DOHH2 (cell line): ENCODE results near the gene ELAVL1.
"Not testable (repeated sequence)": the region's sequence is repeated elsewhere in the genome, so short reads cannot be mapped to it uniquely, and the experiment has no call there.

Experiments
- H3F3A ChIP-seq: fragments of 200-600 bp; sonication (generic), shearing (Covaris generic); 2 replicates; pipeline ENCODE4 v1.6.0; 2016; ENCODE audit warnings: antibody characterized with exemption, mild to moderate bottlenecking; ENCODE audit not compliant: control insufficient read depth, insufficient read depth
- H3K27ac ChIP-seq: fragments of 200-600 bp; sonication (generic); 2 replicates; pipeline ENCODE4 v1.5.1; 2014; ENCODE audit warnings: low read depth, mild to moderate bottlenecking, low read length, moderate library complexity
- H3K27me3 ChIP-seq: fragments of 200-600 bp; sonication (generic); 2 replicates; pipeline ENCODE4 v1.6.1; 2014; ENCODE audit warnings: mild to moderate bottlenecking, low read length, mixed read lengths; ENCODE audit not compliant: control insufficient read depth
- H3K36me3 ChIP-seq: fragments of 200-600 bp; sonication (generic); 2 replicates; pipeline ENCODE4 v1.6.1; 2014; ENCODE audit warnings: mild to moderate bottlenecking, low read length, moderate library complexity, mixed read lengths; ENCODE audit not compliant: control insufficient read depth
- H3K4me1 ChIP-seq: fragments of 200-600 bp; sonication (generic); 2 replicates; pipeline ENCODE4 v1.6.1; 2014; ENCODE audit warnings: mild to moderate bottlenecking, low read length, mixed read lengths; ENCODE audit not compliant: control insufficient read depth
- H3K4me2 ChIP-seq: fragments of 200-600 bp; sonication (generic); 2 replicates; pipeline ENCODE4 v1.6.0; 2014; ENCODE audit warnings: mild to moderate bottlenecking, low read length, moderate library complexity
- H3K4me3 ChIP-seq: fragments of 200-600 bp; sonication (generic); 2 replicates; pipeline ENCODE4 v1.5.1; 2014; ENCODE audit warnings: mild to moderate bottlenecking, low read length, mixed read lengths
- H3K79me2 ChIP-seq: fragments of 200-600 bp; sonication (generic); 2 replicates; pipeline ENCODE4 v1.6.1; 2014; ENCODE audit warnings: mild to moderate bottlenecking, low read length, mixed read lengths; ENCODE audit not compliant: control insufficient read depth
- H3K9me2 ChIP-seq: fragments of 200-600 bp; sonication (generic); replicated peaks from 2 replicates; pipeline ENCODE4 v1.6.1; 2014; ENCODE audit warnings: mild to moderate bottlenecking, low read length, mixed read lengths; ENCODE audit not compliant: control insufficient read depth
- H3K9me3 ChIP-seq: fragments of 200-600 bp; sonication (generic); 2 replicates; pipeline ENCODE4 v1.6.1; 2014; ENCODE audit warnings: antibody characterized with exemption, low read length, mixed read lengths; ENCODE audit not compliant: control insufficient read depth, insufficient read depth
- H4K20me1 ChIP-seq: fragments of 200-600 bp; sonication (generic); 2 replicates; pipeline ENCODE4 v1.6.0; 2014; ENCODE audit warnings: low read depth, mild to moderate bottlenecking, antibody characterized with exemption, low read length, moderate library complexity; ENCODE audit not compliant: control insufficient read depth, insufficient read depth
- EZH2phosphoT487 ChIP-seq: fragments of 200-600 bp; sonication (generic); IDR thresholded peaks from 2 replicates; pipeline ENCODE4 v1.6.1; 2017; ENCODE audit warnings: borderline replicate concordance, mild to moderate bottlenecking, antibody characterized with exemption, low read length, moderate library complexity, mixed read lengths
- TF ChIP-seq, protein P1 (sequence below): fragments of 200-600 bp; sonication (generic); IDR thresholded peaks from one replicate; pipeline ENCODE4 v1.5.1; 2014; ENCODE audit warnings: antibody characterized with exemption, mild to moderate bottlenecking, low read depth, low read length; ENCODE audit not compliant: poor library complexity, severe bottlenecking

ELAVL1 gene

DNA sequence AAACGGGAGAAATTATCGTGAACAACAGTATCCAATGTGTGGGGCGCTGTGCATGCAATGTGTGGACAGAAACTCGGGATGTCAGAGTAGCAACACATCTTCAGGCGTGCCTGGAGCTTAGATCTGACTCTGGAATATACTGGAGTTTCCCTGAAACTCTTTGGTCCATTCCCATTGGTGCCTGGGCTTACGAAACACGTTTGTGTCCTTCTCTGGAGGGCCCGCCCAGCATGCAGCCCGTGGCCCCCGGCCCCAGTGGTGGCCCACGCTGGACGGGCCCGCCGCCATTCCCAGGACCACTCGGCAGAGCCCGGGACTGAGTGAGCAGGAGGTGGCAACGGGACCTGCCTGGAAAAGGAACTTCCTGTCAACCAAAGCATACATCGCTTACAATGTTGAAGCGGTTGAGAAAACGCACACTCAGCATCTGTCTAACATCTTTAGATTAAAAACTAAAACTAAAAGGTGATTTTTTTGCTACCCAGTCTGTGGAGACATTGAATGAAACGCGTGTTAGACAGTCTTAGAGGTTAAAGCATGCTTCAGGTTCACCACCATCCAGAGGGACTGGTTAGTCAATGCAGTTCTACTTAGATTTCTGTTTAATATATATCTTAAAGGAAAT, 42.7 kb downstream of the ELAVL1 start:
- Histone ChIP-seq H3F3A (peaks cover 12% of the 10 kb centered on the region), H3K79me2 (no peaks in the 10 kb centered on the region), H3K9me2 (no peaks in the 10 kb centered on the region), H3K4me1 (no peaks in the 10 kb centered on the region), H3K36me3 (peaks cover 77% of the 10 kb centered on the region), H3K27ac (no peak overlapping the region), H3K4me3 (no peak overlapping the region), H3K27me3 (no peaks in the 10 kb centered on the region), H3K9me3 (no peaks in the 10 kb centered on the region), H3K4me2 (no peak overlapping the region), H4K20me1 (no peaks in the 10 kb centered on the region)
- TF ChIP-seq EZH2phosphoT487 = no peak
- TF ChIP-seq, protein P1, sequence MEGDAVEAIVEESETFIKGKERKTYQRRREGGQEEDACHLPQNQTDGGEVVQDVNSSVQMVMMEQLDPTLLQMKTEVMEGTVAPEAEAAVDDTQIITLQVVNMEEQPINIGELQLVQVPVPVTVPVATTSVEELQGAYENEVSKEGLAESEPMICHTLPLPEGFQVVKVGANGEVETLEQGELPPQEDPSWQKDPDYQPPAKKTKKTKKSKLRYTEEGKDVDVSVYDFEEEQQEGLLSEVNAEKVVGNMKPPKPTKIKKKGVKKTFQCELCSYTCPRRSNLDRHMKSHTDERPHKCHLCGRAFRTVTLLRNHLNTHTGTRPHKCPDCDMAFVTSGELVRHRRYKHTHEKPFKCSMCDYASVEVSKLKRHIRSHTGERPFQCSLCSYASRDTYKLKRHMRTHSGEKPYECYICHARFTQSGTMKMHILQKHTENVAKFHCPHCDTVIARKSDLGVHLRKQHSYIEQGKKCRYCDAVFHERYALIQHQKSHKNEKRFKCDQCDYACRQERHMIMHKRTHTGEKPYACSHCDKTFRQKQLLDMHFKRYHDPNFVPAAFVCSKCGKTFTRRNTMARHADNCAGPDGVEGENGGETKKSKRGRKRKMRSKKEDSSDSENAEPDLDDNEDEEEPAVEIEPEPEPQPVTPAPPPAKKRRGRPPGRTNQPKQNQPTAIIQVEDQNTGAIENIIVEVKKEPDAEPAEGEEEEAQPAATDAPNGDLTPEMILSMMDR = no peak

DNA sequence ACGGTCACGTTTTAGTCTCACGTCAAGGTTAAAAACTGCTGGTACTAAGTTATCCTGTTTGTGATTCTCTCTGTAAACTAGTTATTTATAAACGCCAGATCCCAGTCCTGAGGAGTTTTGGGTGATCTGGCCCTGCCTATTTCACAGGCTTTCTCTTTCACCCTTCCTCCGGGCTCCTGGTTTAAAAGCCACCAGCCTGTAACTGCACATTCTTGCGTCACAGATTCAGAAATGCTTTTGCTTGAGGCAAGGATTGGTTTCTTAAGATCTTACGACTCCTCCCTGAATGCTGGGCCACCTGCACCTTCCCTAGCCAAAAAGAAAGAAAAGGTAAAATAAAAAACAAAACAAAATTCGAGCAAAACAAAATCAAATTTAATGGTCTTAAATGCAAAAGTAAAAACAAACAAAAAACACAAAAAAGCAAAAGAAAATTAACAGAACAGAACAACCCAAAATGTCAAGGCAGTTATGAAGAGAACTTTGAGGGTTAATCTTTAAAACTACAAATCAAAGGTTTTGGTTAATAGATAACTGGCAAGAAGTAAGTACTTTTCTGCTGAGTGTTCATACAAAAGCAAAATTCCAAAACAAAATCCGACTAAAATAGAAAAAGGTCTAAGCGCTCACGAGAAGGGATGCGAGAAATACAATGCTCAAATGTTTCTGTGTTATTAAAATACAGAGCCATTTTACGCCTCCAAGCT, 43.4 kb downstream of the ELAVL1 start:
- TF ChIP-seq, protein P1 = no peak
- TF ChIP-seq EZH2phosphoT487 = no peak
- Histone ChIP-seq H3F3A (peaks cover 12% of the 10 kb centered on the region), H3K4me1 (no peaks in the 10 kb centered on the region), H3K27ac (no peak overlapping the region), H3K9me3 (no peaks in the 10 kb centered on the region), H3K27me3 (no peaks in the 10 kb centered on the region), H3K4me2 (no peak overlapping the region), H4K20me1 (no peaks in the 10 kb centered on the region), H3K36me3 (peaks cover 71% of the 10 kb centered on the region), H3K4me3 (no peak overlapping the region), H3K9me2 (no peaks in the 10 kb centered on the region), H3K79me2 (no peaks in the 10 kb centered on the region)

DNA sequence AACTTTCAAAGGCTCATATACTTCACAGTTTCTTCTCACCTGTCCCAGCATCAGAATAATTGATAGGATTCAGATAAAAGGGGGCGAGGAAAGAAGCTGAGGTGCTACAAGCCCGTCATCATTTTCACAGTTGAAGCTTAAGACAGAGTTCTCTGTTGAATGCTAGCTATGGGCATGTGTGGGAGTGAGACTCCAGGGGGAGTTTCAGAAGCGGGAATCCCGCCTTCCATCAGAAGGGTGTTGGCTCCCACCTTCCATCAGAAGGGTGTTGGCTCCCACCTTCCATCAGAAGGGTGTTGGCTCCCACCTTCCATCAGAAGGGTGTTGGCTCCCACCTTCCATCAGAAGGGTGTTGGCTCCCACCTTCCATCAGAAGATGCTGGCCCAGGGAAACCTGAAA, 44.4 kb downstream of the ELAVL1 start:
- not testable (repeated sequence) for H3K4me3 ChIP-seq, H4K20me1 ChIP-seq, H3K4me1 ChIP-seq, H3K27me3 ChIP-seq, H3K79me2 ChIP-seq, H3K27ac ChIP-seq, H3K4me2 ChIP-seq, H3K9me2 ChIP-seq, H3K9me3 ChIP-seq
- Histone ChIP-seq H3K36me3 (peaks cover 63% of the 10 kb centered on the region), H3F3A (peaks cover 12% of the 10 kb centered on the region)

DNA sequence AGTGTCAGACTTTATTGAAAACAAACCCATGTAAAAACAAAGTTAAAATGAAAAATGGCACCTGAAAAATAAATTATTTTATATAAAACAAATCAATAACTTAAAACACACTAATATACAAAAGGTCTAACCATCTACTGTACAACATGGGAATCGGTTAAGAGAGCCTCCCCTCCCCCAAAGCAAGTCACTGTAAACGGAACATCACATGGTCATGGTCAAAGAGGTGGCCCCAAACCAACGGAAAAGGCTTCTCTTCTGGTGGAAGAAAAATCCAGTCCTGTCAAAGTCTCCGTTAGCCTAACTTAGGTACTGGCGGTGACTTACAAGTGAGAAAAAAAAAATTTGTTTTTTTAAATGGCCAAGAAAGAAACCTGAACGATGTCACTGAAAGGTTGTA, 46.2 kb downstream of the ELAVL1 start:
- Histone ChIP-seq H3K4me1 (no peaks in the 10 kb centered on the region), H3K36me3 (peaks cover 45% of the 10 kb centered on the region), H3K4me2 (no peak overlapping the region), H3K27me3 (no peaks in the 10 kb centered on the region), H3K27ac (no peak overlapping the region), H3K9me3 (no peaks in the 10 kb centered on the region), H3K9me2 (no peaks in the 10 kb centered on the region), H4K20me1 (no peaks in the 10 kb centered on the region), H3F3A (peaks cover 12% of the 10 kb centered on the region), H3K79me2 (no peaks in the 10 kb centered on the region), H3K4me3 (no peak overlapping the region)
- TF ChIP-seq EZH2phosphoT487 = no peak
- TF ChIP-seq, protein P1 = no peak
